ENCODE measurements around the gene RAB13.

- TF ChIP-seq, protein P1, sequence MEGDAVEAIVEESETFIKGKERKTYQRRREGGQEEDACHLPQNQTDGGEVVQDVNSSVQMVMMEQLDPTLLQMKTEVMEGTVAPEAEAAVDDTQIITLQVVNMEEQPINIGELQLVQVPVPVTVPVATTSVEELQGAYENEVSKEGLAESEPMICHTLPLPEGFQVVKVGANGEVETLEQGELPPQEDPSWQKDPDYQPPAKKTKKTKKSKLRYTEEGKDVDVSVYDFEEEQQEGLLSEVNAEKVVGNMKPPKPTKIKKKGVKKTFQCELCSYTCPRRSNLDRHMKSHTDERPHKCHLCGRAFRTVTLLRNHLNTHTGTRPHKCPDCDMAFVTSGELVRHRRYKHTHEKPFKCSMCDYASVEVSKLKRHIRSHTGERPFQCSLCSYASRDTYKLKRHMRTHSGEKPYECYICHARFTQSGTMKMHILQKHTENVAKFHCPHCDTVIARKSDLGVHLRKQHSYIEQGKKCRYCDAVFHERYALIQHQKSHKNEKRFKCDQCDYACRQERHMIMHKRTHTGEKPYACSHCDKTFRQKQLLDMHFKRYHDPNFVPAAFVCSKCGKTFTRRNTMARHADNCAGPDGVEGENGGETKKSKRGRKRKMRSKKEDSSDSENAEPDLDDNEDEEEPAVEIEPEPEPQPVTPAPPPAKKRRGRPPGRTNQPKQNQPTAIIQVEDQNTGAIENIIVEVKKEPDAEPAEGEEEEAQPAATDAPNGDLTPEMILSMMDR (IDR thresholded peaks at IDR 0.05), result no peak
- TF ChIP-seq YY1 (IDR thresholded peaks at IDR 0.05; ENCODE audit: low read depth) (no peak), SIN3A (IDR thresholded peaks at IDR 0.05; ENCODE audit: borderline replicate concordance, low read depth, low read length) (no peak), TAF1 (IDR thresholded peaks at IDR 0.05; ENCODE audit: borderline replicate concordance, low read depth, low read length) (no peak)
These were observed 12.6 kb downstream of the RAB13 start for GRCh38 chr1:153973525-153973924.
